Upper lobe of right lung (tissue), 1 donor: ENCODE measurements around the gene ZBTB45. TPM values are rescaled to one million over a fixed set of nuclear protein-coding genes. Genes with fewer than 3 reads are reported as not detected.
"Not testable (repeated sequence)": the region's sequence is repeated elsewhere in the genome, so short reads cannot be mapped to it uniquely, and the experiment has no call there.

ENCODE experiments used
- ATAC-seq: fragments of 200-7000 bp; cut with Tn5 transposase; one replicate; pipeline ENCODE4 v1.9.1; 2020; ENCODE audit warnings: mild to moderate bottlenecking, moderate library complexity
- DNase-seq: peaks from one replicate; pipeline ENCODE4 v3.0.0-alpha.2; 2020
- H3K27ac ChIP-seq: fragments of 200-600 bp; one replicate; pipeline ENCODE4 v1.8.0; 2022
- H3K27me3 ChIP-seq: fragments of 200-600 bp; one replicate; pipeline ENCODE4 v1.8.0; 2022; ENCODE audit warnings: mild to moderate bottlenecking
- H3K36me3 ChIP-seq: fragments of 200-600 bp; one replicate; pipeline ENCODE4 v1.8.0; 2022
- H3K4me1 ChIP-seq: fragments of 200-600 bp; one replicate; pipeline ENCODE4 v1.8.0; 2022
- H3K4me3 ChIP-seq: fragments of 200-600 bp; one replicate; pipeline ENCODE4 v1.8.0; 2022; ENCODE audit warnings: mild to moderate bottlenecking
- H3K9me3 ChIP-seq: fragments of 200-600 bp; one replicate; pipeline ENCODE4 v1.8.0; 2022
- intact Hi-C: fragments of 100-400 bp; cut with DNase I; formaldehyde crosslinking; loops from one replicate; pipeline ENCODE4 v1.11.0; 2022
- total RNA-seq: library from RNA; stranded (reverse); fragmentation: NEBNext Ultra II Directional; extraction: Animal tissue kit (Norgen Biotek cat#: 25700); gene quantifications from one replicate; pipeline ENCODE4 v1.2.1, GENCODE V29; 2021
- TF ChIP-seq, protein P1 (sequence below): fragments of 200-600 bp; IDR thresholded peaks from one replicate; pipeline ENCODE4 v1.8.0; 2022; ENCODE audit warnings: antibody characterized with exemption
- donor health status: DM: no; HTN: yes; CAD: no; lungs with severe emphysema.

Gene ZBTB45
- total RNA-seq, 1 donor from 2014 or later = 14.1 TPM

DNA sequence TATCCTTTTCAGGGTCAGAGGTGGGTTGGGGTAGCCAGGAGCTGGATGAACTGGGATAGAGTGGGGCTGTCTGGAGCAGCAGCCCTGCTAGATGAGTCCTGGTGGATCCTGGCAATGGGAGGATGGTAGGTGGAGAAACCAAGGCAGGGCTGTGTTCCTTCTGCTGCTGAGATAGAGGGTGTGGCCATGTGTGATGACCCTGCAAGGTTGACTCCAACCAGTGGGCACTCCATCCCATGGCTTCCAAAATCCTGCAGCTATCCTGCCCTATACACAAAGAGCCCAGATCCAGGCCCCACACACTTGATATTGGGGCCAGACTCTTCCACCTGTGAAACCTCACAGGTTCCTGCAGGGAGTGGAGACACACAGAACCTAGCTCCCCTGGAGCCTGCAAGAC lies 45.8 kb downstream of the ZBTB45 start:
- DNase-seq (no peak), ATAC-seq (no peak)
- H3K4me3 ChIP-seq = no peak overlapping the region
- H3K9me3 ChIP-seq = no peaks in the 10 kb centered on the region
- H3K4me1 ChIP-seq = peaks cover 15% of the 10 kb centered on the region
- no peak overlapping the region for H3K27ac ChIP-seq
- no peaks in the 10 kb centered on the region for H3K27me3 ChIP-seq
- TF ChIP-seq, protein P1, sequence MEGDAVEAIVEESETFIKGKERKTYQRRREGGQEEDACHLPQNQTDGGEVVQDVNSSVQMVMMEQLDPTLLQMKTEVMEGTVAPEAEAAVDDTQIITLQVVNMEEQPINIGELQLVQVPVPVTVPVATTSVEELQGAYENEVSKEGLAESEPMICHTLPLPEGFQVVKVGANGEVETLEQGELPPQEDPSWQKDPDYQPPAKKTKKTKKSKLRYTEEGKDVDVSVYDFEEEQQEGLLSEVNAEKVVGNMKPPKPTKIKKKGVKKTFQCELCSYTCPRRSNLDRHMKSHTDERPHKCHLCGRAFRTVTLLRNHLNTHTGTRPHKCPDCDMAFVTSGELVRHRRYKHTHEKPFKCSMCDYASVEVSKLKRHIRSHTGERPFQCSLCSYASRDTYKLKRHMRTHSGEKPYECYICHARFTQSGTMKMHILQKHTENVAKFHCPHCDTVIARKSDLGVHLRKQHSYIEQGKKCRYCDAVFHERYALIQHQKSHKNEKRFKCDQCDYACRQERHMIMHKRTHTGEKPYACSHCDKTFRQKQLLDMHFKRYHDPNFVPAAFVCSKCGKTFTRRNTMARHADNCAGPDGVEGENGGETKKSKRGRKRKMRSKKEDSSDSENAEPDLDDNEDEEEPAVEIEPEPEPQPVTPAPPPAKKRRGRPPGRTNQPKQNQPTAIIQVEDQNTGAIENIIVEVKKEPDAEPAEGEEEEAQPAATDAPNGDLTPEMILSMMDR = no peak
- H3K36me3 ChIP-seq = peaks cover 29% of the 10 kb centered on the region
- intact Hi-C loops = no loop called here

DNA sequence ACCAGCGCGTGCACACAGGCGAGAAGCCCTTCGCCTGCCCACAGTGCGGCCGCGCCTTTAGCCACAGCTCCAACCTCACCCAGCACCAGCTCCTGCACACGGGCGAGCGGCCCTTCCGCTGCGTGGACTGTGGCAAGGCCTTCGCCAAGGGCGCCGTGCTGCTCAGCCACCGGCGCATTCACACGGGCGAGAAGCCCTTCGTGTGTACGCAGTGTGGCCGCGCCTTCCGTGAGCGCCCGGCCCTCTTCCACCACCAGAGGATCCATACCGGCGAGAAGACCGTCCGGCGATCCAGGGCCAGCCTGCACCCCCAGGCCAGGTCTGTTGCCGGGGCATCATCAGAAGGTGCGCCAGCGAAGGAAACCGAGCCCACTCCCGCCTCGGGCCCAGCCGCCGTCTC lies 47.9 kb downstream of the ZBTB45 start:
- no peak overlapping the region for H3K4me3 ChIP-seq
- H3K9me3 ChIP-seq = no peaks in the 10 kb centered on the region
- peaks cover 28% of the 10 kb centered on the region for H3K36me3 ChIP-seq
- intact Hi-C loops = no loop called here
- H3K4me1 ChIP-seq = peaks cover 16% of the 10 kb centered on the region
- ATAC-seq = no peak
- H3K27ac ChIP-seq = no peak overlapping the region
- DNase-seq = no peak
- no peaks in the 10 kb centered on the region for H3K27me3 ChIP-seq
- TF ChIP-seq, protein P1 = no peak

DNA sequence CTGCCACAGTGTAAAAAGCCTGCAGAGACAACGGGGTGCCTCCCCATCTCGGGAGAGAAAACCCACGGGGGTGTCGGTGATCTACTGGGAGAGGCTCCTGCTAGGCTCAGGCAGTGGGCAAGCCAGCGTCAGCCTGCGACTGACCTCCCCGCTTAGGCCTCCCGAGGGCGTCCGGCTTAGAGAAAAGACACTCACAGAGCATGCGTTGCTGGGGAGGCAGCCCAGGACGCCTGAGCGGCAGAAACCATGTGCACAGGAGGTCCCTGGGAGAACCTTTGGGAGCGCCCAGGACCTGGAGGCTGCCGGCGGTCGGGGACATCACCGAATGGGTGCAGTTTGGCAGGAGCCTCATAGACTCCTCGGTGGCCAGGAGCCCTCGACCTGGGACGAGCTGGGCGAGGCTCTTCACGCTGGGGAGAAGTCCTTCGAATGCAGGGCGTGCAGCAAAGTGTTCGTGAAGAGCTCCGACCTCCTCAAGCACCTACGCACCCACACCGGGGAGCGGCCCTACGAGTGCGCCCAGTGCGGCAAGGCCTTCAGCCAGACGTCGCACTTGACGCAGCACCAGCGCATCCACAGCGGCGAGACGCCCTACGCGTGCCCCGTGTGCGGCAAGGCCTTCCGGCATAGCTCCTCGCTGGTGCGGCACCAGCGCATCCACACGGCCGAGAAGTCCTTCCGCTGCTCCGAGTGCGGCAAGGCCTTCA lies 48.6 kb downstream of the ZBTB45 start:
- H3K27me3 ChIP-seq, H3K9me3 ChIP-seq, DNase-seq, H3K27ac ChIP-seq, H3K4me3 ChIP-seq, ATAC-seq, intact Hi-C loops: not testable (repeated sequence)
- peaks cover 20% of the 10 kb centered on the region for H3K4me1 ChIP-seq
- H3K36me3 ChIP-seq = peaks cover 28% of the 10 kb centered on the region

DNA sequence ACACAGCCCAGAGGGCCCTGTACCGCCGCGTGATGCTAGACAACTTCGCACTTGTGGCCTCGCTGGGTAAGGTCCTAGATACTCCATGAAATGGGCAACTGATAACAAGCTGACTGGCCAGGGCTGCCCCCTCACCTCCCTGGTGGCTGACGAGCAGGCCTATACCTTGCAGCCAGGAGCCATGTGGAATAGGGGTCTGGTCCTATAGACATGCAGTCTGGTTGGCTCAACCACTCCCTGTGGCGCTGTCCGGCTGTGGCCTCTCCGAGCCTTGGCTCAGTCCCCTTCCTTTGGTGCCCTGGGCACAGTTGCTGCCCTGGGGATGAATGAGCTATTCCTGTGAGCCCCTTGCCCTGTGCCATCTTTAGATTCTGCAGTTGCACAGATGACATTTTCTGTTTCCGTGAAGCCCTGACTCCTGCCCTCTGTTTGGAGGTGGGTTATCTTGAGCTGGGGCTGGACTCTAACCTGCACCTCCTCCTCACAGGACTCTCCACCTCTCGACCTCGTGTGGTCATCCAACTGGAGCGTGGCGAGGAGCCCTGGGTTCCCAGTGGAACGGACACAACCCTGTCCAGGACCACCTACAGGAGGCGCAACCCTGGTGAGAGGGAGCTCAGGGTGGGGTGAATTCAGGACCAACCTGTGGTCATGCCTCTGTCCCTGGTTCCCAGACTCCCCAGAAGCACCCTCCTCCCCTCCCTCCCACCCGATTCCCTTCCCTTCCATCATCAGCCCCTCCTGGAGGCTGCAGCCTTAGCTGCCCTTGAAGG lies 50.2 kb downstream of the ZBTB45 start:
- ATAC-seq = no peak
- Histone ChIP-seq H3K27ac (no peak overlapping the region), H3K9me3 (no peaks in the 10 kb centered on the region), H3K4me1 (peaks cover 12% of the 10 kb centered on the region), H3K27me3 (no peaks in the 10 kb centered on the region), H3K4me3 (no peak overlapping the region), H3K36me3 (peaks cover 28% of the 10 kb centered on the region)
- DNase-seq = no peak
- TF ChIP-seq, protein P1 = no peak
- intact Hi-C loops = no loop called here

DNA sequence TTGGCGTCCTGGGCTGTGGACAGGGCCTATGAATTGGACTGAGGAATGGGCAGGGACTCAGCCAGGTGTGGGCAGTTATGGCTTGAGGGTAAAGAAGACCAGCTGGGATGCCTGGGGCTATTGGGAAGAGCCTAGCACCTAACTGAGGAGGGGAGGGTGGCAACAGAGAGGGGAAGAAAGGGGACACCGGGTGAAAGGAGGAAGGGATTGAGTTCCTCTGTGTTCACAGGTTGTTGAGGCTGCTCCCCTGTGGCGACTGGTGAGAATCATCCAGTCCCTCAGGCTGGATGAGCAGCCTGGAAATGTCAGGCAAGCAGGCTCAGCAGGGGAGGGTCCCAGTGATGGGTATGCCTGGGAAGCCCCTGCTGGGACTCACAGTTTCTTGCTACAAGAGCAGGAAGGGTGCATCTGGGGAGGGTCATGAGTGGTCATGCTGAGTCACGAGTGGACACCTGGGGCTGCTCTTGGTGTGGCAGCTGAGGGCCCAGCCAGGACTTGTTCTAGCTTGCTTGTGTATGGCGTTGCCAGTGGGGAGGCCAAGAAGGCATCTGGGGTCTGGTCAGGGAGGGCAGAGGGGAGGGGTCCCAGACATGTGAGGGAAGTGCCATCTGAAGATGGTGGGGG lies 51.3 kb downstream of the ZBTB45 start:
- H3K9me3 ChIP-seq = no peaks in the 10 kb centered on the region
- no peak for ATAC-seq
- H3K4me1 ChIP-seq = peaks cover 12% of the 10 kb centered on the region
- intact Hi-C loops = no loop called here
- no peak for DNase-seq
- no peaks in the 10 kb centered on the region for H3K27me3 ChIP-seq
- no peak overlapping the region for H3K27ac ChIP-seq
- TF ChIP-seq, protein P1 = no peak
- H3K4me3 ChIP-seq = no peak overlapping the region
- peaks cover 28% of the 10 kb centered on the region for H3K36me3 ChIP-seq
